ES-I3 (cell line): ENCODE results near the gene PBX4.
"Not testable (repeated sequence)": the region's sequence is repeated elsewhere in the genome, so short reads cannot be mapped to it uniquely, and the experiment has no call there.

Source experiments
- H3K36me3 ChIP-seq: 2 replicates; pipeline ENCODE4 v1.6.1; 2013; ENCODE audit warnings: mild to moderate bottlenecking, low read length, control low read depth, moderate library complexity; ENCODE audit not compliant: insufficient read depth
- H3K4me1 ChIP-seq: 2 replicates; pipeline ENCODE4 v1.6.1; 2013; ENCODE audit warnings: mild to moderate bottlenecking, control low read depth, low read length; ENCODE audit not compliant: insufficient read depth
- H3K9ac ChIP-seq: 2 replicates; pipeline ENCODE4 v1.6.1; 2013; ENCODE audit warnings: low read depth, mild to moderate bottlenecking, low read length, moderate library complexity
- H3K9me3 ChIP-seq: 2 replicates; pipeline ENCODE4 v1.6.1; 2013; ENCODE audit warnings: mild to moderate bottlenecking, low read length, moderate library complexity; ENCODE audit not compliant: control insufficient read depth, insufficient read depth

PBX4 gene

GRCh38 chr19:19626516-19627472 is 8.3 kb upstream of the PBX4 start:
- Histone ChIP-seq H3K4me1 (peaks cover 7% of the 10 kb centered on the region; the same call in 1 of the 2 replicates), H3K9me3 (no peaks in the 10 kb centered on the region), H3K36me3 (no peaks in the 10 kb centered on the region), H3K9ac (peak overlapping the region; percentile 82)

- H3K4me1 ChIP-seq = peaks cover 7% of the 10 kb centered on the region; the same call in 1 of the 2 replicates
- H3K9ac ChIP-seq = no peak overlapping the region
- H3K9me3 ChIP-seq = no peaks in the 10 kb centered on the region
- H3K36me3 ChIP-seq = no peaks in the 10 kb centered on the region
These were observed 5.6 kb upstream of the PBX4 start for GRCh38 chr19:19624032-19624570.

- Histone ChIP-seq H3K9me3 (no peaks in the 10 kb centered on the region), H3K4me1 (peaks cover 7% of the 10 kb centered on the region; the same call in 1 of the 2 replicates), H3K36me3 (no peaks in the 10 kb centered on the region), H3K9ac (no peak overlapping the region)
These were observed 4.9 kb upstream of the PBX4 start for GRCh38 chr19:19623383-19623782.

- H3K9ac ChIP-seq = no peak overlapping the region
- H3K4me1 ChIP-seq = no peaks in the 10 kb centered on the region
- H3K36me3 ChIP-seq = no peaks in the 10 kb centered on the region
- H3K9me3 ChIP-seq = no peaks in the 10 kb centered on the region
These were observed 1.3 kb upstream of the PBX4 start for GRCh38 chr19:19619849-19620210.

- H3K36me3 ChIP-seq = no peaks in the 10 kb centered on the region
- peak overlapping the region; percentile 60; the same call in 1 of the 2 replicates for H3K9ac ChIP-seq
These were observed 828 bp upstream of the PBX4 start for GRCh38 chr19:19619181-19619848.

GRCh38 chr19:19615086-19615485 is 3.4 kb downstream of the PBX4 start:
- Histone ChIP-seq H3K9ac (no peak overlapping the region), H3K9me3 (no peaks in the 10 kb centered on the region), H3K4me1 (no peaks in the 10 kb centered on the region), H3K36me3 (no peaks in the 10 kb centered on the region)

More at GRCh38 chr19:19619181-19619848, 828 bp upstream of the PBX4 start:
- Histone ChIP-seq H3K4me1 (no peaks in the 10 kb centered on the region), H3K9me3 (no peaks in the 10 kb centered on the region)

- Histone ChIP-seq H3K36me3 (no peaks in the 10 kb centered on the region), H3K9me3 (no peaks in the 10 kb centered on the region), H3K9ac (no peak overlapping the region), H3K4me1 (no peaks in the 10 kb centered on the region)
These were observed 5.0 kb downstream of the PBX4 start for GRCh38 chr19:19613506-19613905.

GRCh38 chr19:19610376-19611202 is 7.9 kb downstream of the PBX4 start:
- H3K36me3 ChIP-seq = no peaks in the 10 kb centered on the region
- H3K4me1 ChIP-seq = peaks cover 5% of the 10 kb centered on the region; the same call in 1 of the 2 replicates
- H3K9ac ChIP-seq = no peak overlapping the region
- no peaks in the 10 kb centered on the region for H3K9me3 ChIP-seq

- H3K9ac ChIP-seq, H3K36me3 ChIP-seq, H3K9me3 ChIP-seq: not testable (repeated sequence)
- H3K4me1 ChIP-seq = peaks cover 19% of the 10 kb centered on the region
These were observed 11.8 kb downstream of the PBX4 start for GRCh38 chr19:19606686-19607085.

GRCh38 chr19:19606021-19606420 is 12.5 kb downstream of the PBX4 start:
- Histone ChIP-seq H3K36me3 (no peaks in the 10 kb centered on the region), H3K9me3 (no peaks in the 10 kb centered on the region), H3K9ac (no peak overlapping the region), H3K4me1 (peaks cover 20% of the 10 kb centered on the region)

- H3K9me3 ChIP-seq = no peaks in the 10 kb centered on the region
- H3K9ac ChIP-seq = no peak overlapping the region
- H3K36me3 ChIP-seq = no peaks in the 10 kb centered on the region
- peaks cover 20% of the 10 kb centered on the region for H3K4me1 ChIP-seq
These were observed 15.7 kb downstream of the PBX4 start for GRCh38 chr19:19602713-19603324.

GRCh38 chr19:19602136-19602712 is 16.3 kb downstream of the PBX4 start:
- Histone ChIP-seq H3K4me1 (peaks cover 20% of the 10 kb centered on the region), H3K9me3 (no peaks in the 10 kb centered on the region), H3K36me3 (no peaks in the 10 kb centered on the region), H3K9ac (no peak overlapping the region)

- Histone ChIP-seq H3K9ac (no peak overlapping the region), H3K4me1 (peaks cover 15% of the 10 kb centered on the region; the same call in 1 of the 2 replicates), H3K36me3 (no peaks in the 10 kb centered on the region), H3K9me3 (no peaks in the 10 kb centered on the region)
These were observed 17.6 kb downstream of the PBX4 start for GRCh38 chr19:19600793-19601330.
